HCT116 (cell line): ENCODE measurements around the gene GMDS. TPM values are rescaled to one million over a fixed set of nuclear protein-coding genes. Genes with fewer than 3 reads are reported as not detected.

Experiments used
- ATAC-seq: fragments of 200-7000 bp; cut with Tn5 transposase; 2 replicates; pipeline ENCODE4 v1.9.1; 2020; ENCODE audit warnings: mild to moderate bottlenecking, moderate library complexity
- BruUV-seq: library from RNA; stranded (reverse); fragments of 400-500 nt; replicated peaks from 2 replicates; lab custom pipeline; 2021; lab: Mats Ljungman, UMichigan
- CTCF ChIA-PET: fragments of 300-600 bp; sonication (Branson Sonifier 250); formaldehyde crosslinking; loops from one replicate; lab custom pipeline; 2021; ENCODE audit warnings: antibody characterized with exemption; lab: Charles Lee
- POLR2A ChIA-PET: fragments of 300-600, 350-600 bp; sonication (Branson Sonifier 250); formaldehyde crosslinking; loops from one replicate; lab custom pipeline; 2021; ENCODE audit warnings: antibody characterized with exemption; lab: Charles Lee
- RAD21 ChIA-PET, 2 experiments: fragments of 300-600 bp; sonication (Branson Sonifier 250); formaldehyde crosslinking; loops; one replicate each; lab custom pipeline; 2023; ENCODE audit warnings: low total read pairs in 2 of 2; ENCODE audit not compliant: uncharacterized antibody in 2 of 2, unreplicated experiment in 2 of 2, low non-redundant PET in 1 of 2; lab: Charles Lee
- DNase-seq: peaks from one replicate; pipeline ENCODE4 v3.0.0-alpha.2; 2010; ENCODE audit warnings: low read depth, low spot score
- H2AFZ ChIP-seq: fragments of 200-600 bp; shearing (Covaris generic), sonication (generic); 2 replicates; pipeline ENCODE4 v1.6.1; 2017; ENCODE audit warnings: low read depth, mixed run types, mixed read lengths, antibody characterized with exemption, low read length; ENCODE audit not compliant: poor library complexity, severe bottlenecking
- H3K27ac ChIP-seq: 2 replicates; pipeline ENCODE4 v1.5.1; 2012; ENCODE audit warnings: low read depth, low read length
- H3K27me3 ChIP-seq: fragments of 200-600 bp; sonication (generic); 2 replicates; pipeline ENCODE4 v1.6.1; 2016; ENCODE audit warnings: mixed run types, low read length, mixed read lengths; ENCODE audit not compliant: insufficient read depth
- H3K36me3 ChIP-seq, 2 experiments: fragments of 200-500 bp in 1 of 2; fragments of 200-600 bp in 1 of 2; sonication (Bioruptor generic) in 1 of 2; sonication (generic) in 1 of 2; 2 replicates each; pipeline versions ENCODE4 v1.5.1 to v1.6.1; 2014 to 2016; ENCODE audit warnings: low read length in 2 of 2, inconsistent platforms in 1 of 2, mixed read lengths in 1 of 2, mixed run types in 1 of 2; ENCODE audit not compliant: insufficient read depth in 2 of 2, control insufficient read depth in 1 of 2
- H3K4me1 ChIP-seq, 2 experiments: fragments of 200-600 bp in 1 of 2; sonication (generic) in 1 of 2; 2 replicates each; pipeline versions ENCODE4 v1.5.1 to v1.6.1; 2012 to 2017; ENCODE audit warnings: low read length in 2 of 2, inconsistent platforms in 1 of 2, mild to moderate bottlenecking in 1 of 2, mixed read lengths in 1 of 2, mixed run types in 1 of 2, moderate library complexity in 1 of 2; ENCODE audit not compliant: insufficient read depth in 2 of 2, control insufficient read depth in 1 of 2
- H3K4me2 ChIP-seq: fragments of 200-600 bp; sonication (generic); 2 replicates; pipeline ENCODE4 v1.6.1; 2017; ENCODE audit warnings: mixed run types, low read length, mixed read lengths
- H3K4me3 ChIP-seq, 2 experiments: fragments of 200-600 bp in 1 of 2; sonication (generic) in 1 of 2; replicated peaks in 1 of 2; 2 replicates each; pipeline ENCODE4 v1.5.1; 2011 to 2016; ENCODE audit warnings: low read length in 2 of 2, control low read depth in 1 of 2, low read depth in 1 of 2, mild to moderate bottlenecking in 1 of 2, mixed read lengths in 1 of 2, mixed run types in 1 of 2
- H3K79me2 ChIP-seq: fragments of 200-600 bp; sonication (generic); 2 replicates; pipeline ENCODE4 v1.6.1; 2017; ENCODE audit warnings: mild to moderate bottlenecking, mixed run types, low read length, moderate library complexity, mixed read lengths; ENCODE audit not compliant: insufficient read depth
- H3K9ac ChIP-seq: fragments of 200-600 bp; sonication (generic); 2 replicates; pipeline ENCODE4 v1.6.1; 2016; ENCODE audit warnings: low read length, mixed read lengths
- H3K9me2 ChIP-seq: fragments of 200-600 bp; sonication (generic), shearing (Covaris generic); 2 replicates; pipeline ENCODE4 v1.6.1; 2017; ENCODE audit warnings: mixed run types, mild to moderate bottlenecking, moderate library complexity; ENCODE audit not compliant: insufficient read depth
- H3K9me3 ChIP-seq, 2 experiments: fragments of 200-500 bp in 1 of 2; fragments of 200-600 bp in 1 of 2; sonication (Bioruptor generic) in 1 of 2; sonication (generic) in 1 of 2; 2 replicates each; pipeline ENCODE4 v1.6.1; 2014 to 2017; ENCODE audit warnings: low read length in 2 of 2, mixed read lengths in 2 of 2, inconsistent platforms in 1 of 2, low read depth in 1 of 2, mild to moderate bottlenecking in 1 of 2, mixed run types in 1 of 2, moderate library complexity in 1 of 2; ENCODE audit not compliant: control insufficient read depth in 1 of 2, insufficient read depth in 1 of 2
- H4K20me1 ChIP-seq: fragments of 200-600 bp; sonication (generic), shearing (Covaris generic); 2 replicates; pipeline ENCODE4 v1.6.1; 2017; ENCODE audit warnings: mixed run types, mild to moderate bottlenecking, moderate library complexity; ENCODE audit not compliant: insufficient read depth
- CBX3 ChIP-seq: IDR thresholded peaks from 2 replicates; pipeline ENCODE4 v1.6.1; 2012; ENCODE audit warnings: low read depth
- FOSL1 ChIP-seq: IDR thresholded peaks from 2 replicates; pipeline ENCODE4 v1.6.1; 2012; ENCODE audit warnings: low read depth
- JUND ChIP-seq: IDR thresholded peaks from 2 replicates; pipeline ENCODE4 v1.6.1; 2012
- POLR2AphosphoS5 ChIP-seq: IDR thresholded peaks from 2 replicates; pipeline ENCODE4 v1.6.1; 2011; ENCODE audit warnings: mild to moderate bottlenecking, low read depth, low read length, moderate library complexity
- SIN3A ChIP-seq: IDR thresholded peaks from 2 replicates; pipeline ENCODE4 v1.6.1; 2012; ENCODE audit warnings: low read depth
- intact Hi-C: fragments of 100-400 bp; cut with micrococcal nuclease; formaldehyde crosslinking; loops from 2 replicates; pipeline ENCODE4 v1.10.0; 2022
- total RNA-seq: library from RNA; stranded (reverse); gene quantifications from one replicate; pipeline ENCODE4 v1.2.1, GENCODE V29; 2021; ENCODE audit not compliant: unreplicated experiment
- TF ChIP-seq, protein P1 (sequence below): IDR thresholded peaks from 2 replicates; pipeline ENCODE4 v1.6.1; 2012
- TF ChIP-seq, protein P2 (sequence below): IDR thresholded peaks from 2 replicates; pipeline ENCODE4 v1.6.1; 2011; ENCODE audit warnings: mild to moderate bottlenecking, low read length, moderate library complexity; ENCODE audit not compliant: insufficient replicate concordance; ENCODE audit errors: extremely low read depth
- TF ChIP-seq, protein P3 (sequence below): IDR thresholded peaks from 2 replicates; pipeline ENCODE4 v1.6.1; 2012
- TF ChIP-seq, protein P4 (sequence below), 3 experiments: fragments of 200-600 bp in 1 of 3; sonication (generic) in 1 of 3; IDR thresholded peaks in 2 of 3; conservative IDR thresholded peaks in 1 of 3; 2 replicates each; pipeline ENCODE4 v1.5.1; 2012 to 2017; ENCODE audit warnings: low read depth in 2 of 3, low read length in 2 of 3, antibody characterized with exemption in 1 of 3, borderline replicate concordance in 1 of 3, control low read depth in 1 of 3, mild to moderate bottlenecking in 1 of 3, mixed read lengths in 1 of 3, mixed run types in 1 of 3, moderate library complexity in 1 of 3; ENCODE audit not compliant: insufficient read depth in 1 of 3

The GMDS gene
- total RNA-seq, 1 experiment from 2014 or later: 34.4 TPM

DNA sequence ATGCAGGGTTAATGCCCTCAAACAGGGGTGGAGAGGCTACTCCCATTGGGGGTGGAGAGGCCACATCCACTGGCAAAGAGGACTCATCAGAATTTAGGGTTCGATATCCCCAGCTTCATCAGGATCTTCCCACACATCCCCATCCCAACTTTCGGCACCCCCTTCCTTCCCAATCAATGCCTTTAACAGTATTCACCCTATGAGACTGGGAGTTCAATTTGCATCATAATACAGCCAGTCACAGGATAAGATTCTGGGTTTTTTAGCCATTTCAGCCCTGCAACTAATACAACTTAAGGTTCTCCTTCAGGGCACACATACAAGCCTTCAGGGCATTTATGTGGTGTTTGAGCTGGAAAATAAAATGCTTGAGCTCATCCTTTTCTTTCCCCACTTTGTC, 80.9 kb downstream of the GMDS start:
- no peaks in the 10 kb centered on the region for H3K36me3 ChIP-seq
- ChIA-PET RAD21 (no interaction called here), POLR2A (no interaction called here), CTCF (no interaction called here)
- no peak overlapping the region for H3K9ac ChIP-seq
- no peaks in the 10 kb centered on the region for H3K9me2 ChIP-seq
- no peak overlapping the region for H3K27ac ChIP-seq
- DNase-seq: no peak
- TF ChIP-seq JUND (no peak), SIN3A (no peak), POLR2AphosphoS5 (no peak), CBX3 (no peak), FOSL1 (no peak)
- TF ChIP-seq, protein P1, sequence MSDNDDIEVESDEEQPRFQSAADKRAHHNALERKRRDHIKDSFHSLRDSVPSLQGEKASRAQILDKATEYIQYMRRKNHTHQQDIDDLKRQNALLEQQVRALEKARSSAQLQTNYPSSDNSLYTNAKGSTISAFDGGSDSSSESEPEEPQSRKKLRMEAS: no peak
- TF ChIP-seq, protein P2, sequence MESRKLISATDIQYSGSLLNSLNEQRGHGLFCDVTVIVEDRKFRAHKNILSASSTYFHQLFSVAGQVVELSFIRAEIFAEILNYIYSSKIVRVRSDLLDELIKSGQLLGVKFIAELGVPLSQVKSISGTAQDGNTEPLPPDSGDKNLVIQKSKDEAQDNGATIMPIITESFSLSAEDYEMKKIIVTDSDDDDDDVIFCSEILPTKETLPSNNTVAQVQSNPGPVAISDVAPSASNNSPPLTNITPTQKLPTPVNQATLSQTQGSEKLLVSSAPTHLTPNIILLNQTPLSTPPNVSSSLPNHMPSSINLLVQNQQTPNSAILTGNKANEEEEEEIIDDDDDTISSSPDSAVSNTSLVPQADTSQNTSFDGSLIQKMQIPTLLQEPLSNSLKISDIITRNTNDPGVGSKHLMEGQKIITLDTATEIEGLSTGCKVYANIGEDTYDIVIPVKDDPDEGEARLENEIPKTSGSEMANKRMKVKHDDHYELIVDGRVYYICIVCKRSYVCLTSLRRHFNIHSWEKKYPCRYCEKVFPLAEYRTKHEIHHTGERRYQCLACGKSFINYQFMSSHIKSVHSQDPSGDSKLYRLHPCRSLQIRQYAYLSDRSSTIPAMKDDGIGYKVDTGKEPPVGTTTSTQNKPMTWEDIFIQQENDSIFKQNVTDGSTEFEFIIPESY: no peak
- TF ChIP-seq, protein P3, sequence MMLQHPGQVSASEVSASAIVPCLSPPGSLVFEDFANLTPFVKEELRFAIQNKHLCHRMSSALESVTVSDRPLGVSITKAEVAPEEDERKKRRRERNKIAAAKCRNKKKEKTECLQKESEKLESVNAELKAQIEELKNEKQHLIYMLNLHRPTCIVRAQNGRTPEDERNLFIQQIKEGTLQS: no peak
- TF ChIP-seq, protein P4, sequence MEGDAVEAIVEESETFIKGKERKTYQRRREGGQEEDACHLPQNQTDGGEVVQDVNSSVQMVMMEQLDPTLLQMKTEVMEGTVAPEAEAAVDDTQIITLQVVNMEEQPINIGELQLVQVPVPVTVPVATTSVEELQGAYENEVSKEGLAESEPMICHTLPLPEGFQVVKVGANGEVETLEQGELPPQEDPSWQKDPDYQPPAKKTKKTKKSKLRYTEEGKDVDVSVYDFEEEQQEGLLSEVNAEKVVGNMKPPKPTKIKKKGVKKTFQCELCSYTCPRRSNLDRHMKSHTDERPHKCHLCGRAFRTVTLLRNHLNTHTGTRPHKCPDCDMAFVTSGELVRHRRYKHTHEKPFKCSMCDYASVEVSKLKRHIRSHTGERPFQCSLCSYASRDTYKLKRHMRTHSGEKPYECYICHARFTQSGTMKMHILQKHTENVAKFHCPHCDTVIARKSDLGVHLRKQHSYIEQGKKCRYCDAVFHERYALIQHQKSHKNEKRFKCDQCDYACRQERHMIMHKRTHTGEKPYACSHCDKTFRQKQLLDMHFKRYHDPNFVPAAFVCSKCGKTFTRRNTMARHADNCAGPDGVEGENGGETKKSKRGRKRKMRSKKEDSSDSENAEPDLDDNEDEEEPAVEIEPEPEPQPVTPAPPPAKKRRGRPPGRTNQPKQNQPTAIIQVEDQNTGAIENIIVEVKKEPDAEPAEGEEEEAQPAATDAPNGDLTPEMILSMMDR (IDR thresholded peaks at IDR 0.05 in 2 of 3, conservative IDR thresholded peaks at IDR 0.05 in 1 of 3; ENCODE audit: borderline replicate concordance in 1 of 3, insufficient read depth in 1 of 3, low read depth in 2 of 3, low read length in 2 of 3): no peak
- H3K79me2 ChIP-seq: no peaks in the 10 kb centered on the region
- no peak overlapping the region for H3K4me2 ChIP-seq
- no TSS peak for BruUV-seq
- H3K27me3 ChIP-seq: no peaks in the 10 kb centered on the region
- no peaks in the 10 kb centered on the region for H4K20me1 ChIP-seq
- no peak for ATAC-seq
- H3K4me3 ChIP-seq: no peak overlapping the region
- intact Hi-C loops: no loop called here
- H3K4me1 ChIP-seq: peaks cover 25 to 30% of the 10 kb centered on the region in 2 experiments
- H3K9me3 ChIP-seq: no peaks in the 10 kb centered on the region
- H2AFZ ChIP-seq: no peak overlapping the region
